COLO829 (cell line): ENCODE measurements around the gene MALSU1.

Experiments used
- DNase-seq: peaks from one replicate; pipeline ENCODE4 v3.0.0; 2012; ENCODE audit warnings: low spot score

MALSU1 gene

GRCh38 chr7:23335136-23335535, 36.0 kb downstream of the MALSU1 start:
- DNase-seq: no peak

DNA sequence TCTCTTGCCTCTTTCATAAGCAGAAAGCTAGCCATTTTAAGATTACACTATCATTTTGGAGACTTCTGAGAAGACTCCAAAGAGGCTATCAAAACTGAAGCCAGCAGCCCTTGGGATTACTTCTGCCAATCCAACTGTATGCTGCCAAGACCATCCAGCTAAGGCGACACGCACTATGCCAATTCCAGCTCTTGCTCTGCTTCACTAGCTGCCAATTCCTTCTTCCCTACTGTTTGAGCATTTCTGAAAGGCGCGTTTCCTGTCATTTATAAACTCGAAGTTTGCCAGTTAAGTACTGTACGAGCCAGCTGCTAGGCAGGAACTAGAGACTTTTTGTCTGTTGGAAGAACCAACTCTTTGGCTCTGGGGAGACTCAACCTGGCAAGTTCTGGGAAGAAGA, 36.5 kb downstream of the MALSU1 start:
- no peak for DNase-seq

- DNase-seq: no peak
Observed at GRCh38 chr7:23336086-23336485, 36.9 kb downstream of the MALSU1 start.

GRCh38 chr7:23336799-23337283, 37.7 kb downstream of the MALSU1 start:
- no peak for DNase-seq

DNA sequence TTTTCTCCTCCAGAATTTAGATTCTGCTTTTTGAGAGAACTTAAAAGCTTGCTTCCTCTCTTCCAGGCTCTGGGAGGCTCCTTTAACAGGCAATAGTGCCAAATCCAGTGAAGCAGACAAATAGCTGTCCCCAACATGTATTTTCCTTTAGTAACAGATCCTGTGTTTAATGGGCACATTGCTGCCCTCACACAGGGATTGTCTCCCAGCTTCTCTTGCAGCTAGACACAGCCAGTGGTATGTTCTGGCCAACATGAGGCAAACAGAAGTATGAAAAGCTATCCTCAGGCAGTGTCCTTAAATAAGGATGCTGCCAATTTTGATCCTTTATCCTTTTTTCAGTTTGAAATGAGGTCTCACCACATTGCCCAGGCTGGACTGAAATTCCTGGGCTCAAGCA, 38.2 kb downstream of the MALSU1 start:
- no peak for DNase-seq

- DNase-seq: no peak
Observed at GRCh38 chr7:23338439-23338838, 39.3 kb downstream of the MALSU1 start.

DNA sequence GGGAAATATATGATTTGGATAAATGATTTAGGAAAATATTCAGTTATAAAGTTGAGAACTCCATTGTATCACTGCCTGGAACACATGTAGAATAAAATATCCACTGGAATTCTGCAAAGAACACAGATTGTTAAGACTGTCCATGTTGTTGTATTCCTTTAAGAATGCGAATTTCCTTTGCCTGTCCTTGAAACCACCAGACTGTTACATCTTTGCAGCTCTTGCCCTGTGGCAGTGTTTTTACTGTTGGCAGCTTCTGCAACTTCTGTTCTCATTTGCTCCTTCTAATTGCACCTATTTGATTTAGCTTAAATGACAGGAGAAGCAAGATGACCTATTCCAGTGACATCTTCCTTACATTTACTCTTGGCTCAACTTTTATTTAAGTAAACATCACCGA, 39.7 kb downstream of the MALSU1 start:
- DNase-seq: no peak

DNA sequence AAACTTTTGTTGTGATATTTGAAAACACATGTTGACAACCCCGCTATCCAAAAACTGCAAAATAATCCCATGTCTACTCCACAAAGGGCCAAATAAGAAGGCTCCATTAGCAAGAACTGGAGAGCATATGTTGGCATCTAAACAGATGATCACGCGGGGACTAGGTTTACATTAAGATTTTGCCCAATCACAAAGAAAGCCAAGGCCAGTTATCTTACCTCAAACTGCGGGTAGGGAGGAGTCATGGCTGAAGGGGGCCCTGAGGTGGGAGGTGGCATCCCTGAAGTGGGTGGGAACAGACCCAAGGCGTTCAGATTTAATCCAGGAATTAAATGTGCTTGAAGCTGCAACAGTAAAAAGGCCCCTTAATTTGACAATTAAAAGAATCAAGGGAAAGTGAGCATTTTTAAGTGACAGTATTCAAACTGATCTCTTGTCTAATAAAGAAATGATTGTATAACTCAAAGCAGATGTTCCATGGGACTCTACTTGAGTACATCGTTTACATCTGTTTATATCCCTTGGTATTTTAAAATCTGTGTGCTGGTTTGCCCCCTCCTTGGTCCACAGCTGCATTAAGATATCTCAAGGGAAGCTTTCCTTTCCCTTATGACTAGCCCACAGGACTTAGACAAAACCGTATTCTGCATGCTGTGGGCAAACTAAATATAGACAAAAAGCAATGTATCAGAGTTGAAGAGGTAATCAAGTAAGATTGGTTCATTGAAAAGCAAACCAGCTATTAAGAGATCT, 42.9 kb downstream of the MALSU1 start:
- no peak for DNase-seq

DNA sequence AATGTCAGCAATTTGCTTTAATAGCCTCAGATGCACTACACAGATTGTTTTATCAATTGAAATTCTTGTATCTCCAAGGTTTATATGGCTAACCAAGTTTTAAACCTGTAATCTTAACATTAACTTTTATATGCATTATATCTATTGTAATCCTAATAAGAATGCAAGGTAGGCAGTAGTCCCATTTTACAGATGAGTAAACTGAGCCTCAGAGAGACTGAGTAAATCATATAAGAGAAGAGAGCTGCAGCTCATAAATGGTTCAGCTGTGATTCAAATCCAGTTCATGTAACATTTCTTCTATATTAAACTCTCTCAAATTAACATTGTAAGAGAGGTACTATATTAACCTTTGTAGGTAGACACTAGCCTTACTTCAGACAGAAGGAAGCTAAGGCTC, 44.0 kb downstream of the MALSU1 start:
- no peak for DNase-seq

DNA sequence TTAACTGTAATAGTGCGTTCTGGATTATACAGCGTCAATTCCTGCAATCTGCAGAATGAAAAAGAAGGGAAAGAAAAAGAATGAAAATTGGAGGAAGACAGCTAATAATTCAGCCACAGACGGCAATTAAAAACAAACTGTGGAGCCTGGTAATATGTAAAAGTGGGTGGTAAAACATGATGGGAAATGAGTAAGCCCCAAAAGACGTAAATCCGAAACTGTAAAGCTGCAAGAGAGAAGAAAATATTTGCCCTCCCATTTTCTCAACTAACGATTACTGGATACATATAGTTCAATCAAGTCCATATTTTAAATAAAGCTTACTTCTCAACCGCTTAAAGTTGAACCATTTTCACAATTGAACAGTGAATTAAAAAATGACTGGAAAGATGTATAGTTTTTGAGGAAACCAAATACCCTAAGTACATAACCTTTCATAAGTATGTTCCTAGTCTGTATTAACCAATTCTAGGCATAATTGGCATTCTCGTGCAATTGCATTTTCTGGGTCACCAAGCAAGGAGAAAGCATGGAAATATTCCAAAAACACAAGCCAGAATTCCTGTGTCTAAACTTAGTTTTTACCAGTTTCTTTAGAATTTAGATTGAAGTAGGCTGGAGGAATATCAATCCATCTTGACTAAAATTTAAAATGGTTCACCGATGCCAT, 44.8 kb downstream of the MALSU1 start:
- no peak for DNase-seq

DNA sequence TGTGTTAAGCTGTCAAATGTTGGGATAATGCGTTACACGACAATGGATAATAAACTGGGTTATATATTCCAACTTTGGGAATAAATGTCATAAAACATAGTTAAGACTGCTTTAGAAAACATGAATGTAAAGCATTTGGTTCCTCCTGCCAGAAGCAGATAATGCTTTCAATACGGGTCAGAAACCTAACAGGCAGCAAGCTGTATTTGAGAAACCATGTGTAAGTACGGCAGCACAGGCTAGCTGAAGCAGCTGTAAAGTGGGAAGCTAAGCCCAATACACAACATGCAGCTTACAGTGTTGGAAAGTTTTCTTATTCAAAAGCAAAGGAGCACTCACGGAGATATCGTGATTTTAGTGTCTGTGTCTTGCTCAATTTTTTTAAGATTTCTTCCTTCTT, 46.5 kb downstream of the MALSU1 start:
- no peak for DNase-seq

DNA sequence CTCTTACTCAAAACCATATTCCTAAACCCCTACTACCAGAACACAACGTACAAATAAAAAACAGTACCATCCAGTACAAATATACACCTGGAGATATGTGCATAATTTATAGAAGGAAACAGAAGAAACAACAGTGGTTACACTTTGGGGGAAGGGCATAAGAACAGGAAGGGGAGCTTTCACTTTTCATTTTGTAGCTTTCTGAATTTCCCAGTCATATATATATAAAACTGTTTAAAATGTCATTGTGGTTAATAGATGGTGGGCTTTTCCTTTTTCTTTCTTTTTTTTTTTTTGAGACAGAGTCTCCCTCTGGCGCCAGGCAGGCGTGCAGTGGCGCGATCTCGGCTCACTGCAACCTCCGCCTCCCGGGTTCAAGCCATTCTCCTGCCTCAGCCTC, 47.2 kb downstream of the MALSU1 start:
- DNase-seq: no peak

DNA sequence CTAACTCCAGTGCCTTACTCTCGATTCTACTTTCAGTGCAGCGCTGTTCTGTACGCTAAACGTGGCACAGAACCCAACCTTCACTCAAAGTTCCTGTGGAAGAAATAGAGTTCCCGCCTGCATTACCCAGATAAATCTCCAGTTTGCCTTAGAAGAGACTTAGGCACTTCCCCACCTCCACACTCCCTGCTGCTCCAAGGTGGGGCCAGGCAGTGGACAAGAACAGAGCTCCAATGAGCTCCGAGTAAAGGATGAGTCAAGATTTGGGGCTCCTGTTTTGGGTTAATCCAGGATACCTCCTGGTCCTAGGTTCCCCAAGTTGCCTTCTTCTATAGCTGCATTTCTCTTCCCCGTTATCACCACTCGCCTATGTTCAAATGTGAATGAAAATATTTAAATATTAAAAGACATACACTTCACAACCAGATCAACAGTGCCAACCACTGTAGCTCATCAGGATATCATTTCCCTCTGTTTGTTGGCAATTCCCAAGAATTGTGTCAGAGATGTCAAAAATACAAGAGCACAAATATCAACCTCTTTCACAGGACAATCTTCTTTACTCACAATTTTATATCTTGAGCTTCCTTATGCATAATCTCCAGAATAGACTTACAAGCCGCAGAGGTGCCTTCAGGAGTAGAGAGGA, 48.0 kb downstream of the MALSU1 start:
- DNase-seq: no peak

DNA sequence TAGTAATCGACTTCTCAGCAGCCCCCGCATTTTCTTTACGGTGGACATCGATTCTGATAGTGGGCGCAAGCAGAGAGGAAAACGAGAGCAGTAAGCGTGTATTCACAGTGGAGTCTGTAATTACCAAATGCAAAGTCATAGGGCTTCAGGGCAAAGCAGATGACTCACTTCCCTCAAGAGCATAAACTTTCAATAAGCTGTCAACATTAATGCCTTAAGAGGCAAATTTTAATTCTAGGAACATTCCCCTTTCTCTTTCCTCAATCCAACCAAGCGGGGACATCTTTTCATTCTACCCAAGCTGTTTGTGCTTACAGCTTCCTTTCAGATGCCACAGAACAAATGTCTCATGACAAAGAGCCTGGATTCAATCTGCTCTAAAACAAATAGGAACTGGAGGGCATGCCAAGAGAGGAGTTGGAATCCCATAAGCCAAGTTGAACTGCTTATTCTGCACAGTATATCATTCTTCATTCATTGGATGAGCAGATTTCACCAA, 48.6 kb downstream of the MALSU1 start:
- peak; percentile 95 for DNase-seq

- peak; percentile 89 for DNase-seq
Observed at GRCh38 chr7:23349484-23350157, 50.5 kb downstream of the MALSU1 start.

DNA sequence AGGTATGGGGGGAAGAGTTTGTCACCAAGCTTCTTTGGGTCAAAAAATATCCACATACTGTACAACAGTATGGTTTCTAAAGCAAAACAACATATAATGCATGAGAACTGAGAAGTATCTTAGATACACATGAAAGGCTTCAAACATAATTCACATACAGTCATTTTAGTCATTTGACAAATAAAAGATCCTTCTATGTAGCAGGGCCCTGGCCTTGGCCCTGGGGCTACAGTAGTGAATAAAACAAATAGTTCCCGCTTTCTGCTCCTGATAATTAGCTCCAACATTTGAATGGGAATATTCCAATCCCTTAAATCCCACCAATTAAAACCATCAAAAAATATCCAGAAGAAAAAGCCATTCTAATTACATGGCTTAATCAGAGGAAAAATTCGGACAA, 51.3 kb downstream of the MALSU1 start:
- peak; percentile 93 for DNase-seq

DNA sequence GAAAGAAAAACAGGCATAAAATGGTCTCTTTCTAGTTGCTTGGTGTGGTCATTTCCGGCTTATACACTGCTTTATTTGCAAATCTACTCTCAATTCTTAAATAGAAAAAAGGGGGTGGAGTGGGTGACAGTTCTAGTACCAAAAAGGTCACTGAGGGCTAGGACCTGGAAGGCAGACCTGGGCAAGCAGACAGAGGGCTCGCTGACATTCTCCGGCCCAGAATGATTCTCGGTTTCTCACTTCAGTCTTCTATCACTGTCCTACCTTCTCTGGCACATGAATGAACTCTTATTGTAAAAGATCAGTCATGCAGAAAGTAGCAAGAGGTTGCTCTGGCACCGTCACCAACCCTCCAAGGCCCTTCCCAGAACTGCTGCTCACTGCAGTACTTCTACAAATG, 54.0 kb downstream of the MALSU1 start:
- DNase-seq: no peak

DNA sequence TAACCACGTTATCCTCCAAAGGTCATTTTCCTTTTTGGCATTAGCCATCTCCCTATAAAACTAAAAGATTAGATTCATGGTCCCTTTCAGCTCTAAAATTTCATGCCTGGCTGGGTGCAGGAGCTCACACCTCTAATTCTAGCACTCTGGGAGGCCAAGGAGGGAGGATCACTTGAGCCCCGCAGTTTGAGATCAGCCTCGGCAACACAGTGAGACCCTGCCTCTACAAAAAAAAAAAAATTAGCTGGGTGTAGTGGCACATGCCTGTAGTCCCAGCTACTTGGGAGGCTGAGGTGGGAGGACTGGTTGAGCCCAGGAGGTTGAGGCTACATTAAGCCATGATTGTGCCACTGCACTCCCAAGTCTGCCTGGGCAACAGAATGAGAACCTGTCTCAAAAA, 57.0 kb downstream of the MALSU1 start:
- no peak for DNase-seq

DNA sequence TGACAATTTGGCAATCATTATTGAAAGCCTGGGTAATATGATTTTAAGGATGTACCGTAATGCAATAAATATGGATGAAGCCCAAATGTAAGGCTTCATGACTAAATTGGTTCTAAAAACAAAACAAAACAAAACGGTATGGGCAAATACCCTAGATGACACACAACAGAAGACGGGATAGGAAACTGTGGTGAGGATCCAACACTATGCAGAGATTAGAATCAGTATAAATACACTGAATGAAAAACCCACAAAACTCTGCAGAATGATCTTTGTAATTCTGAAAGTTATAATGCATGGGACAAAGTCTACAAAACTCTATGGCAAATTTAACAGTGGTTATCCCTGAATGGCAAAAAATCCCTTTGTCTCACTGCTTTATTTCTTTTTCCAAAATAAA, 57.6 kb downstream of the MALSU1 start:
- DNase-seq: no peak

DNA sequence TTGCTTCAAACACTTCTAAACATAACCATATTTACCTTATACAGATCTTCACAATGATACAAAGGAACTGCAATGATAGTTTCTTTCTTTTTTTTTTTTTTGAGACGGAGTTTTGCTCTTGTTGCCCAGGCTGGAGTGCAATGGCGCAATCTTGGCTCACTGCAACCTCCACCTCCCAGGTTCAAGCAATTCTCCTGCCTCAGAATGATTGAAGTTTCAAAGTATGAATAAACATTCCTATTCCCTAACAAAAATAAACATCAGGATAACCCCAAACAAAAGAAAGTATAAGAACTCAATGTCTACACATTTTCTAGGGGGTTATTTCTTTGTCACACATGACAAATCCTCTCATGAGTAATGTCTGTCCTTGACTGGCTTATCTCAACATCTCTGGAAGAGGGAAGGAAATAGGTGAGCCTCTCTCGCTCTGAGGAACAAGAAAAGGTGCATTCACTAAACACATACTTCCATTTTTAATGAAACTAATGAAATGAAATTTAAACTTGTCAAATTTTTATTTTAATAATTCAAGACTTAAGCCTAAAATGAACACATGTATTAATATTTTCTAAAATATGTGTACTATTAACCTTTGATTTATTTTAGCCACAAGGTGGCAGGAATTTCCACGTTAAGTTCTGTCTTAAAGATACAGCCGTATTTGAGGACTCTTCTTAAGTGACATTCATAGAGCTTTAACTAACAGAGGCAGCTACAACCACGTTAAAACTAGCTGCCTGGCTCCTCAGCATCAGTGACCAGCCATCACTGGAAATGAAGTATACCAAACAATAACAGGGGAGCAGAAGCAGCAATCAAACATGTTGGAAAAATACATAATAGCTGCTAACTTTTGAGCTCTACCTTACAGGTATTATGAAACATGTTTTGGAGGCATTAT, 58.3 kb downstream of the MALSU1 start:
- peak; percentile 76 for DNase-seq

- DNase-seq: no peak
Observed at GRCh38 chr7:23358152-23358674, 59.1 kb downstream of the MALSU1 start.
